Gastroesophageal sphincter (tissue), 4 donors: ENCODE data around the gene MORN5. TPM values are rescaled to one million over a fixed set of nuclear protein-coding genes. Genes with fewer than 3 reads are reported as not detected.

Experiments used
- ATAC-seq: fragments of 150-250 bp; one replicate; pipeline ENCODE4 v1.9.1; 2016; ENCODE audit warnings: mild to moderate bottlenecking, moderate library complexity
- H3K27ac ChIP-seq, 4 donors: fragments of 200-600 bp; sonication (generic) in 3 of 4; 1 replicate in 3 of 4; 2 replicates in 1 of 4; pipeline ENCODE4 v1.5.1; 2016 to 2019
- H3K27me3 ChIP-seq: fragments of 200-600 bp; sonication (generic); one replicate; pipeline ENCODE4 v1.5.1; 2019
- H3K36me3 ChIP-seq, 2 donors: fragments of 200-600 bp; sonication (generic); one replicate each; pipeline ENCODE4 v1.5.1; 2019; ENCODE audit warnings: control low read depth in 1 of 2
- H3K4me1 ChIP-seq, 3 donors: fragments of 200-600 bp; sonication (generic); 1 replicate in 2 of 3; 2 replicates in 1 of 3; pipeline ENCODE4 v1.5.1; 2016 to 2019; ENCODE audit warnings: control low read depth in 2 of 3
- H3K4me3 ChIP-seq, 2 donors: fragments of 200-600 bp; sonication (generic); one replicate each; pipeline ENCODE4 v1.5.1; 2019; ENCODE audit warnings: mild to moderate bottlenecking in 1 of 2, moderate library complexity in 1 of 2
- H3K9me3 ChIP-seq, 3 donors: fragments of 200-600 bp; sonication (generic); one replicate each; pipeline ENCODE4 v1.5.1; 2017 to 2019; ENCODE audit warnings: control low read depth in 2 of 3
- EP300 ChIP-seq: sonication (generic); formaldehyde crosslinking; IDR thresholded peaks from one replicate; pipeline ENCODE4 v1.6.1; 2017; ENCODE audit warnings: antibody characterized with exemption, mild to moderate bottlenecking
- POLR2A ChIP-seq, 2 donors: fragments of 450-650 bp; IDR thresholded peaks; one replicate each; pipeline ENCODE4 v1.6.1; 2017; ENCODE audit warnings: antibody characterized with exemption in 2 of 2, mild to moderate bottlenecking in 2 of 2, moderate library complexity in 1 of 2
- POLR2AphosphoS5 ChIP-seq: sonication (generic); formaldehyde crosslinking; IDR thresholded peaks from one replicate; pipeline ENCODE4 v1.6.1; 2017; ENCODE audit warnings: antibody characterized with exemption
- WGBS, 2 donors: methylation state at CpG; one replicate each; pipeline ENCODE4 v1.1.5; 2018; ENCODE audit warnings: low coverage in 1 of 2; 5-methylcytosine and 5-hydroxymethylcytosine counted together
- total RNA-seq, 4 donors: library from RNA; depleted of rRNA; stranded (reverse); fragments of >200 nt; gene quantifications; one replicate each; pipeline ENCODE4 v1.1.0, GENCODE V29; 2016
- TF ChIP-seq, protein P1 (sequence below), 4 experiments: fragments of 200-600 bp in 2 of 4; fragments of 450-650 bp in 2 of 4; sonication (generic) in 1 of 4; IDR thresholded peaks; one replicate each; pipeline ENCODE4 v1.5.1; 2017 to 2019; ENCODE audit warnings: antibody characterized with exemption in 4 of 4, mild to moderate bottlenecking in 2 of 4, moderate library complexity in 2 of 4

The MORN5 gene
- total RNA-seq, 4 donors from 2014 or later: 6.2 TPM; not detected in 3

DNA sequence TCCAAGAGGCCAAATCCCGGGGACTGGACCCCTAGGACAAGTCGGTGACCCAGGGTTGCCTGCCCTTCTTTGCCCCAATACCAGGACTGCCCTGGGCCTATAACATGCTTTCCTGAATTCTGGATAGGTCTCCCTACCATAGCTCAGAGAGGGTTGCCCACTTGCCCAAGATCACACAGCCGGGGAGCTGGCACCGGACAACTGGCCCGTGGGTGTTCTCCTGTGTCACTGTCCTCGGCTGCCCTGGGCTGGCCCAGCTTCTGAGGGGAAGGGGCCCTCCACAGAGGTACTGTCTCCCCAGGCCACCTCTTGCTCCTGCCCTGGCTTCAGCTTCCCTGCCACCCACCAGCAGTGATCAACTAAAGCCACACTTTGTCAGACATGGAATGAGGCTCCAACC is 37.8 kb upstream of the MORN5 start:
- WGBS, 2 donors: no CpG with 5 or more reads among the region's 6 CpGs
- no peaks in the 10 kb centered on the region for H3K9me3 ChIP-seq
- TF ChIP-seq EP300: no peak
- TF ChIP-seq, protein P1, sequence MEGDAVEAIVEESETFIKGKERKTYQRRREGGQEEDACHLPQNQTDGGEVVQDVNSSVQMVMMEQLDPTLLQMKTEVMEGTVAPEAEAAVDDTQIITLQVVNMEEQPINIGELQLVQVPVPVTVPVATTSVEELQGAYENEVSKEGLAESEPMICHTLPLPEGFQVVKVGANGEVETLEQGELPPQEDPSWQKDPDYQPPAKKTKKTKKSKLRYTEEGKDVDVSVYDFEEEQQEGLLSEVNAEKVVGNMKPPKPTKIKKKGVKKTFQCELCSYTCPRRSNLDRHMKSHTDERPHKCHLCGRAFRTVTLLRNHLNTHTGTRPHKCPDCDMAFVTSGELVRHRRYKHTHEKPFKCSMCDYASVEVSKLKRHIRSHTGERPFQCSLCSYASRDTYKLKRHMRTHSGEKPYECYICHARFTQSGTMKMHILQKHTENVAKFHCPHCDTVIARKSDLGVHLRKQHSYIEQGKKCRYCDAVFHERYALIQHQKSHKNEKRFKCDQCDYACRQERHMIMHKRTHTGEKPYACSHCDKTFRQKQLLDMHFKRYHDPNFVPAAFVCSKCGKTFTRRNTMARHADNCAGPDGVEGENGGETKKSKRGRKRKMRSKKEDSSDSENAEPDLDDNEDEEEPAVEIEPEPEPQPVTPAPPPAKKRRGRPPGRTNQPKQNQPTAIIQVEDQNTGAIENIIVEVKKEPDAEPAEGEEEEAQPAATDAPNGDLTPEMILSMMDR (IDR thresholded peaks at IDR 0.05): no peak
- TF ChIP-seq POLR2A (IDR thresholded peaks at IDR 0.05): no peak
- no peak for TF ChIP-seq POLR2AphosphoS5

DNA sequence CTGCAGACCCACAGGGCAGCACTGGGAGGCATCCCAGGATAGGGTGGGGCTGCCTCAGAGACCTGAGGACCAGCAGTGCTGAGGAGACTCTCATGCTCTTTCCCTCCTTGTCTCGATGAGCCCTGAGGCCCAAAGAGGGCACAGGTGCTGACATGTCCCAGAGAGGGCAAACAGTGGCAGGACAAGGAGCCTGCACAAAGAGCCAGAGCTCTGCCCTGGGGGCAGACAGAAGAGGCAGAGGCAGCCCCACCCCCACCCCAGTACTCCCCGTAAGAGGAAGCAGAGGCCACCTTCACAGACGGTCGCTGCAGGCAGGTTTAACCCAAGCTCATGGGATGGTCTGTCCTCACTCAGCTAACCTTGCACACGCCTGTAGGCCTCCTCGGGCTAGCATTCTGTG is 37.2 kb upstream of the MORN5 start:
- no peaks in the 10 kb centered on the region for H3K36me3 ChIP-seq
- H3K4me1 ChIP-seq: peaks cover 0 to 35% (median 16%) of the 10 kb centered on the region in 3 donors
- H3K27ac ChIP-seq: no peak overlapping the region
- TF ChIP-seq POLR2A (IDR thresholded peaks at IDR 0.05) (no peak), POLR2AphosphoS5 (no peak), EP300 (no peak)
- TF ChIP-seq, protein P1 (IDR thresholded peaks at IDR 0.05): no peak
- no peak for ATAC-seq
- no peak overlapping the region for H3K4me3 ChIP-seq
- peaks cover 30% of the 10 kb centered on the region for H3K27me3 ChIP-seq
- 8% methylated on average over 2 of the region's 6 CpGs; no CpG with 5 or more reads in 1 of the 2 donors for WGBS, 2 donors
- H3K9me3 ChIP-seq: no peaks in the 10 kb centered on the region

More for the DNA sequence above, 37.8 kb upstream of the MORN5 start:
- Histone ChIP-seq H3K27me3 (peaks cover 24% of the 10 kb centered on the region), H3K4me1 (peaks cover 0 to 30% (median 15%) of the 10 kb centered on the region in 3 donors), H3K36me3 (no peaks in the 10 kb centered on the region), H3K27ac (no peak overlapping the region), H3K4me3 (no peak overlapping the region)
- no peak for ATAC-seq

DNA sequence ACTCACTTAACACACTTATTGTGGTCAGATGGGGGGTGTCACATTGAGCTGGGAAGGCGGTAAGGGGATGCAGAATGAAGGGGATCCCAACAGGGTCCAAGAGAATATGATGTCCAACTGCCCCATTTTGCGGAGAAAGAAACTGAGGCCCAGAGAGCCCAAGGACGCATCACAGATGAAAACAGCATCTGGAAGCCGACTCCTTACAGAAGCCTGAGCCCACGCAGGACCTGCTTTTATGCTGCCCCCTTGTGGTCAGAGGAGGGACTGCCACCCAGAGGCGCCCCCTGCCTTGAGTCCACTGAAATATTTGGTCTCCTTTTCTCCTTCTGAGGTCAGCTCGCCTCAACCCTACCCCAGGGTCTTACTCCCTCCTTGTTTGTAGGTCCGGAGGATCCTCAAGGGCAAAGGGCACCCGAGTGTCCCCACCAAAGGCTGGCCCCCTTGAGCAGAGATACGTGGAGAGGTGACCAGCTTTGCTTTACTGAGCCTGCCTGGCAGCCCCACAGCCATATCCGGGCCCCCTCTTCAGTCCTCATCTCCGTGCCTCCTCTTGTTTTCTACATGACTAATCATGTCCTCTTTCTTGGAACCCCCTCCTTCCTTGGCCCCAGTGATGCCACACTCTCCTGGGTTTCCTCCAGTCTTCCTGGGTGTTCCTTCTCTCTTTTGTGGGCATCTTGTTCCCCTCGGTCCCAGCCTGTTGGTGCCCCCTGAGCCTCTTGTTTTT is 36.6 kb upstream of the MORN5 start:
- 11 to 29% methylated on average over 5 to 6 of the region's 13 CpGs for WGBS, 2 donors
- H3K4me3 ChIP-seq: no peak overlapping the region
- no peaks in the 10 kb centered on the region for H3K36me3 ChIP-seq
- no peaks in the 10 kb centered on the region for H3K9me3 ChIP-seq
- H3K4me1 ChIP-seq: peaks cover 0 to 35% (median 16%) of the 10 kb centered on the region in 3 donors
- peak; percentile 48 for ATAC-seq
- TF ChIP-seq, protein P1 (IDR thresholded peaks at IDR 0.05): peak; percentile 97 to 99 (median 98)
- no peak for TF ChIP-seq POLR2A (IDR thresholded peaks at IDR 0.05)
- H3K27me3 ChIP-seq: peaks cover 30% of the 10 kb centered on the region
- no peak overlapping the region for H3K27ac ChIP-seq

DNA sequence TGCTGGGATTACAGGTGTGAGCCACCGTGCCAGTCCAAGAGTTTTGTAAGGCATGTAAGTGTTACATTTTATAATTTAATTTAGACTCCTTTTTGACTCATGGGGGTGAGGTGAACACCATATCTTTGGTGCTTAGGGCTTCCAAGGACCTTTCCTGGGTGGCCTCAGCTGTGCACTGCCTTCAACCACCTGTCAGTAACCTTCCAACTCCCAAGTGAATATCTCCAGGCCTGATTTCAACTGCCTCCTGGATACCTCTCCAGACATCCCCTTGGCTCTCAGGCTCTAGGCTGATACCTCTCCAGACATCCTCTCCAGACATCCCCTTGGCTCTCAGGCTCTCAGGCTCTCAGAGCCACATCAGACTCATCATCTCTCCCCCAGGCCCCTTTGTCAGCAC is 35.7 kb upstream of the MORN5 start:
- H3K27me3 ChIP-seq: peaks cover 30% of the 10 kb centered on the region
- WGBS, 2 donors: 100% methylated on average over 1 of the region's 1 CpG; no CpG with 5 or more reads in 1 of the 2 donors
- no peak overlapping the region for H3K27ac ChIP-seq
- TF ChIP-seq, protein P1 (IDR thresholded peaks at IDR 0.05): no peak
- TF ChIP-seq POLR2A (IDR thresholded peaks at IDR 0.05) (no peak), POLR2AphosphoS5 (no peak), EP300 (no peak)
- H3K4me1 ChIP-seq: peaks cover 0 to 35% (median 16%) of the 10 kb centered on the region in 3 donors
- no peaks in the 10 kb centered on the region for H3K36me3 ChIP-seq
- ATAC-seq: no peak
- H3K9me3 ChIP-seq: no peaks in the 10 kb centered on the region
- no peak overlapping the region for H3K4me3 ChIP-seq

DNA sequence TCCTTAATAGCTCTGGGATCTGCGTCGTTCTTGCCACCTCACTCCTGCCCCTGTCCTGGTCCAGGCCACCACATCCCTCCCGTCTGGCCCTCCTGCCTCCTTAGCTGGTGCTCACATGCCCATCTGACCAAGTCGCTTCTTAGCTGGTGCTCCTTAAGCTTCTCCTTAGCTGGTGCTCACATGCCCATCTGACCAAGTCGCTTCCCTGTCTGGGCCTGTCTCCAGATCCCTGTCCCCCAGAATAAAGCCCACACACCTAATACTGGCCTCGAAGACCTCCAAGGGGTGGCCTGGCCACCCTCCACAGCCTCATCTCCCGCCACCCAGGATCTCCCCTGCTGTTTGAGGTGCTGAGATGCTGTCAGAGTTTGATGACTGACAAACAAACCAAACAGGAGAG is 35.2 kb upstream of the MORN5 start:
- peaks cover 0 to 35% (median 16%) of the 10 kb centered on the region in 3 donors for H3K4me1 ChIP-seq
- H3K27ac ChIP-seq: no peak overlapping the region
- no peaks in the 10 kb centered on the region for H3K9me3 ChIP-seq
- WGBS, 2 donors: 82 to 87% methylated on average over 3 to 4 of the region's 7 CpGs
- no peak overlapping the region for H3K4me3 ChIP-seq
- ATAC-seq: no peak
- H3K27me3 ChIP-seq: peaks cover 30% of the 10 kb centered on the region
- no peaks in the 10 kb centered on the region for H3K36me3 ChIP-seq
- TF ChIP-seq POLR2A (IDR thresholded peaks at IDR 0.05): no peak
- no peak for TF ChIP-seq EP300
- TF ChIP-seq, protein P1 (IDR thresholded peaks at IDR 0.05): no peak
- TF ChIP-seq POLR2AphosphoS5: no peak
